Endothelial cell of hepatic sinusoid (primary cell): ENCODE data around the gene FRMPD4.
"Not testable (repeated sequence)": the region's sequence is repeated elsewhere in the genome, so short reads cannot be mapped to it uniquely, and the experiment has no call there.

Experiments
- in situ Hi-C: cut with HindIII; loops from 2 replicates; pipeline ENCODE4 v1.10.0; 2017; ENCODE audit warnings: low sequenced_read_pairs

Gene FRMPD4

DNA sequence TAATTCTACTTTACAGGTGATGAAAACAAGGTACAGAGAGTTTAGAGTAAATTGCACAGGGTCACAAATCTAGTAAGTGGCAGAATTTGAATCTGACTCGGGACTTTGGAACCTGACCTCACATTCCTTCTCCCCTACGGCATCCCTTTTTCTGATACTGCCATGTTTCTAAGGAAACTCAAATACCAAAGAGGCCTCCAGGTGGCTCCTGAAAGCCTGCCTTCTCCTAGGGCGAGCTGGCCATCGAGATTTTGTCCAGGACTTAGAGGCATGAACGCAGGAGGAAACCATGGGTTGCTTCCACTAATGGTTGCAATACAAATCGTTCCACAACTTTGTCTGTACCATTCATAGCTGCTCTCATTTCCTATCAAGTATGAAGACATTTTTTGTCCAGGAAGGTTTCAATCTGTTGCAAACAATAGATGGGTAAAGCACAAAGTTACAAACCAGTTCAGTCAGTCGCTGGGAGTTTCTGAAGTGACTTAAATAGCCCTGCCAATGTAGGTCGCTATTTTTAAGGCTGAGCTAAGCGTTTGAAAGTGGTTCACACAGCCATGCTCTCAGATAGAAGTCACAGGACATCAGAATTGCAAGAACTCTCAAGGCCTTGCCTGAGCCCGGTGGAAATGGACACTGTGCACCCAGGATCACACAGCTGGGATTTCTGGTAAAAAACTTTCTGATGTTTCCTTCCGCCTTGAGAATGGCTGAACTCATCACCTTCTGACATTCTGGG is 356.3 kb downstream of the FRMPD4 start:
- in situ Hi-C loops: no loop called here

DNA sequence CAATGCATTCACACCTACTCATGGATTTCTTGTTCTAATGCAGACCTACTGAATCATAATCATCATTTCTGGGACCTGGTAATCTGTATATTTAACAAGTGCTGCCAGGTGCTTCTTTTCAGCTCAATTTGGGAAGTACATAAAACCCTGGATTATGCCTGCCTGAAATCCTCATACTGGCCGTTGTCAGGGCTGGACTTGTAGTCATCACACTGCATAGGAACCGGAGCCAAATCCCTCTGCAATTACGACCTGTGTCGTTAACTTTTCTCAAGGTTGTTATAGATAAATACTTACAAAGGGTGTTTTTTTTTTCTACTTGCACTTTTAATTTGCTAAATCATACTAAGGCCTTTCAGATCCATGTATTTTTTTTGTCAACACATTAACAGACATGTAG is 358.1 kb downstream of the FRMPD4 start:
- in situ Hi-C loops: no loop called here

DNA sequence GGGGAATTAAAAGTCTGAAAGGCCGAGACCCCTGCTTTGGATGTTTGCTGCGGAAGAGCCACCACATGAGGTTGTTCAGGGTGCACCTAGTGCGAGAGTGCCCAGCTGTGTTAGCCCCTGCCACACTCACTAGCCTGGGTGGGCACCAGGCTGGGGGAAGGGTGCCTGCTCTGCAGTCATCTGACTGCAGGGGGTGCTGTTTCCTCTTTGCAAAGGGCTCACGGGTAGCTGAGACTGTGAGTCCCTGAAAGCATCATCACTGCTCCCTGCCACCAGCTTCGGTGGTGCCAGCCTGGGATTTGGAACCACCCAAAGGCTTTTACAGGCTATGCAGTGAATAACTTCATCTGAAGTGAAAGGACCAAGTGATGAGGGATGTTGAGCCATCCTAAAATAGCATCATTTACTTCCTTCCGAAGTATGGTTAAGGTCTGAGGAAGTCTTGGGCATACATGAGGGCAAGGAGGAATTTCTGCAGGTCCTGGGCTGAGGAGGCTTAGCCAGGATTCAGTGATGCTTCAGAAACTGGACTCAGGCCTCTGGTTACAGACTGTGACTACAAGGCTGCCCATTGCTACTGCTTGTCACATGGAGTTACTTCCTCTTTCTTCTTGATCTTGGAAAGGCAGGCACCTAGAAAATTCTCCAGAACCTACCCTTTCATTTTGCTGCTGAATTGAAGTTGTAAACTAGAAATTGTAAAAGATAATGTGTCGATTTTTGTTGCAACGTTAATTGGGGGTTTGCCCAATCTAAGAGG is 359.7 kb downstream of the FRMPD4 start:
- in situ Hi-C loops: no loop called here

DNA sequence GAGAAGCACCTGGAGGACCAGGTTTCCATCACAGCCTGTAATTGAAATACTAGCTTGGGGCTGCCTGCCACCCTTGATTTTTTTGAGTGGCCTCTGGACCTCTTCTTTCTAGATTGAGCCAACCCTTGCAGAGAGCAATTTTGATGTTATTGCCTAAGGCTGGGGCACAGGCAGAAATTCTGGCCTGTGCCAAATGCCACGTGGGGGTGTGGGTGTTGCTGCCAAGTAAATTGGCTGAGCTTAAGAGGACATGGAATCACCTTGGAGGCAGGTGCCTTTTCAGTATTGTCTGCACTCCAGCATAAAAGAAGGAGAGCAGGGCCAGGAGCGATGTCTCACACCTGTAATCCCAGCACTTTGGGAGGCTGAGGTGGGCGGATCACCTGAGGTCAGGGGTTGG is 366.9 kb downstream of the FRMPD4 start:
- in situ Hi-C loops: no loop called here

DNA sequence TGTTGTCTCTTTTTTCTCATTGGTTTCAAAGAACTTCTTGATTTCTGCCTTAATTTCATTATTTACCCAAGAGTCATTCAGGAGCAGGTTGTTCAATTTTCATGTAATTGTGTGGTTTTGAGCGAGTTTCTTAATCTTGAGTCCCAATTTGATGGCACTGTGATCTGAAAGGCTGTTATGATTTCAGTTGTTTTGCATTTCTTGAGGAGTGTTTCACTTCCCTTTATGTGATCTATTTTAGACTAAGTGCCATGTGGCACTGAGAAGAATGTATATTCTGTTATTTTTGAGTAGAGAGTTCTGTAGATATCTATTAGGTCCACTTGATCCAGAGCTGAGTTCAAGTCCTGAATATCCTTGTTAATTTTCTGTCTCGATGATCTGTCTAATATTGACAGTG is 377.1 kb downstream of the FRMPD4 start:
- in situ Hi-C loops: not testable (repeated sequence)

DNA sequence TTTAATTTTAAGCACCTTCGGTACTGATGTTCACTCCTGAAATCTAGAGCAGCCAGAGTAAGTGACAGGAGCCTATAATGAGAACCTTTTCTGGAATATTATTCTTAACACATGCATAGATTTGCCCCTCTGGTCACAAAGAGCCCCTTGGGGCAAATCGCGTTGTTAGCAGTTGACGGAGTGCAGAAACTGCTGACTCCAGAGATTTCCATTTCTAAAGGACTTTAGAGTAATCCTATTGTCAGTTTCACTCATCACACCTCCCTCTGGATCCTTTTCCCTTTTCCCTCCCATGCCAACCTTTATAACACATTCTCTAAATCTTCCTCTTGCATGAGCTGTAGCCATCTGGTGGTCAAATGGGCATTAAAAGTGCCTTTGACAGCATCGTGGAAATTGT is 388.0 kb downstream of the FRMPD4 start:
- in situ Hi-C loops: no loop called here

DNA sequence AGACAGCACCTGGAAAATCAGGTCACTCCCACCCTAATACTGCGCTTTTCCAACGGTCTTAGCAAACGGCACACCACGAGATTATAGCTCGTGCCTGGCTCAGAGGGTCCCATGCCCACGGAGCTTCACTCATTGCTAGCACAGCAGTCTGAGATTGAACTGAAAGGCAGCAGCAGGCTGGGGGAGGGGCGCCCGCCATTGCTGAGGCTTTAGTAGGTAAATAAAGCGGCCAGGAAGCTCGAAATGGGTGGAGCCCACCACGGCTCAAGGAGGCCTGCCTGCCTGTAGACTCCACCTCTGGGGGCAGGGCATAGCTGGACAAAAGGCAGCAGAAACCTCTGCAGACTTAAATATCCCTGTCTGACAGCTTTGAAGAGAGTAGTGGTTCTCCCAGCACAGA is 399.8 kb downstream of the FRMPD4 start:
- in situ Hi-C loops: not testable (repeated sequence)

DNA sequence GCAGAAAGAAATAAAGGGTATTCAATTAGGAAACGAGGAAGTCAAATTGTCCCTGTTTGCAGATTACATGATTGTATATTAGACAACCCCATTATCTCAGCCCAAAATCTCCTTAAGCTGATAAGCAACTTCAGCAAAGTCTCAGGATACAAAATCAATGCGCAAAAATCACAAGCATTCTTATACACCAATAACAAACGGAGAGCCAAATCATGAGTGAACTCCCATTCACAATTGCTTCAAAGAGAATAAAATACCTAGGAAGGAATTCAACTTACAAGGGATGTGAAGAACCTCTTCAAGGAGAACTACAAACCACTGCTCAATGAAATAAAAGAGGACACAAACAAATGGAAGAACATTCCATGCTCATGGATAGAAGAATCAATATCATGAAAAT is 404.0 kb downstream of the FRMPD4 start:
- in situ Hi-C loops: not testable (repeated sequence)

DNA sequence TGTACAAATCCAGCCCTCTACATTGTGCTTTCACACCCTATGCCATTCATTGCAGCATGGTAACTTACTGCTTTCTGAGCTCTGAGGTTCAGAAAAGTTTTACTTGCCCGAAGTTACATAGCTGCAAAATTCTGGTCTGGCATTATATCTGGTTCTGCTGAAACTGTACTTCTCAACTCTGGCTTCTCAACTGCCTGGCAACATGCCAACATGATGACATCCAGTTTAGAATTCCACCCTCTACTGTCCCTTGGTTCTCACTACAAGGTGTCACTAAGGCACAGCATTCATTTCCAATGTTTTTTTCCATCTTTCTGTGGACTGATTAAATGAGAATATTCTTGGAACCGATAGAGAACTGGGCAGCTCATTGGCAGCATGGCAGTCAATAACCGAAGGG is 410.1 kb downstream of the FRMPD4 start:
- in situ Hi-C loops: no loop called here

DNA sequence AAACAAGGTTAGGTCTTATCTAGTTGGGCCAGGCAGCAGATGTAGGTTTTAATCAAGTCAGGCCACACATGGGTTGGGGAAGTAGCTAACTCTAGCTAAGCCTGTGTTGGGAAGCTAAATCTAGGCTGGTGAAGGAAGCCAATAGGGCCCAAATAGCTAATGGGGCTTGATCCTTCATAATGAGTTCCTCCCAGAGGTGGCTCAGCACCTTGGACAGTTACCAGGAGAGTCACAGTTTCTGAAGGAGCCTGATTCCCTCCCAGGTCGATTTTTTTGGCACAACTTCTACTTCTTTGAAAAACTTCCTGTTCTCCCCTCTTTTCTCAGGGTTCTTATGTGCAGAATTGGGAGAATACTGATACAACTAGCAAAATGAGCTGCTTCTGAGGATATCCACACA is 410.5 kb downstream of the FRMPD4 start:
- in situ Hi-C loops: no loop called here

DNA sequence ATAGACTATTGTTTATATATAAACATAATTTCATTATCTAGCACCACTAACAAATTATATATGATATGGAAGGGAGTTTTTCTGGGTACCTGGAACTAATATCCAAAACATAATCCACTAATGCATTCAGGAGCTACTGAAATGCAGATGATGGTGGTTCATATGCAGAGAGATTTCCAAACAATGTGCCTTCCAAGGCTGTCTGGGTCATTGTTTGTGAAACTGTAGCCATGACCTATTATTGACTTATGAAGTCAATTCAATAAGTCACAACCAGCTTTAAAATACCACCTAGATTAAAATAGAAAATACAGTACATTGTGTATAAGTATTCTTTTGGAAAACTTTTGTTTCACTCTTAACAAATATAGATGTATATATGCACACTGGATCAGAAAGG is 415.9 kb downstream of the FRMPD4 start:
- in situ Hi-C loops: no loop called here

DNA sequence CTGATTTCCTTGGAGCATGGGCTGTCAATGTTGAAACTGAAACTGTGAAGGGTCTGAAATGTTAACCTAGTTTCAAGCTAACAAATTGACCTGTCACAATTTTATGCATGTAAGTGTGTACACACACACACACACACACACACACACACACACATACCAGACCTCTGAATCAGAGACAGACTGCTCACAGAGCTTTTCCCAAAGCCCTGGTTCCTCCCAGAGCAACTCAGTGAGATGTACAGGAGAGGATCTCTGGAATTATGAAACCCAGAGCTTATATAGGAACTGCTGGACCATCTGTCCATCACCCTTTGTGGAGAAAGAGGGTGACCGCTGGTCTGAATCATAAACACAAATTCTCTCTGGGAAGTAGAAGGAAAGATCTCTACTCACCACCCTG is 424.8 kb downstream of the FRMPD4 start:
- in situ Hi-C loops: no loop called here

DNA sequence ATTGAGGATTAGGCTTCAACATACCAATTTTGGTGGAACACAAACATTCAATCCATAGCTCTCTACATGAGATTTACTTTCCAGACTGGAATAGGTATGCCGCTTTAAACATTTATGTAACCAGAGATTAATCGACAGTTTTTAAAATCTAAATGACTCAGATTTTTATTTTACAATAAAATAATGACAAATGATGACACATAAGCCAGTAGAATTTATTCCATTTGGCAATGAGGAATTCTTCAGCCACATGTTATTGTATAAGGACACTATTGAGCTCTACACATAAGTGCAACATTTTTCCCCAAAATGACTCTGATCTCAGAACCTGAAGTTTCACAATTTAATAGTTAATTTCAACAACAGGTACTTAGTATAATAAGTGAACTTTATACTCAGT is 425.9 kb downstream of the FRMPD4 start:
- in situ Hi-C loops: no loop called here

DNA sequence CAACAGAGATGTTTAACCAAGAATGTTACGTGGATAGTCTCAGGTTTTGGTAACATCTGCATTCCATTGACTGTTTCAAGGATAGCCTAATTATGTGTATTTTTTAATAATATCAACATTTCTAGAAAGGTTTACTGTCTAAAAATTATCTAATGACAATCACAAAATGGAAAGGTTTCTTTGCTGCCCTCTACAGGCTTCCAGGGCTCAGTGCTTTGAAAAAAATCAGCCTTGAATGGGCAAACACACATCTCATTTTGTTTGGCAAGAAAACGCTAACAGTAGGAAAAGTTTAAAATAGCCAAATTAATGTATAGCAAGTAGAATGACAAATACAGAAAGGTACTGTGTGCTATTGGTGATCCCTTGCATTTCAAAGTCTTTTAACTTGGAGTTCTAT is 429.6 kb downstream of the FRMPD4 start:
- in situ Hi-C loops: no loop called here

DNA sequence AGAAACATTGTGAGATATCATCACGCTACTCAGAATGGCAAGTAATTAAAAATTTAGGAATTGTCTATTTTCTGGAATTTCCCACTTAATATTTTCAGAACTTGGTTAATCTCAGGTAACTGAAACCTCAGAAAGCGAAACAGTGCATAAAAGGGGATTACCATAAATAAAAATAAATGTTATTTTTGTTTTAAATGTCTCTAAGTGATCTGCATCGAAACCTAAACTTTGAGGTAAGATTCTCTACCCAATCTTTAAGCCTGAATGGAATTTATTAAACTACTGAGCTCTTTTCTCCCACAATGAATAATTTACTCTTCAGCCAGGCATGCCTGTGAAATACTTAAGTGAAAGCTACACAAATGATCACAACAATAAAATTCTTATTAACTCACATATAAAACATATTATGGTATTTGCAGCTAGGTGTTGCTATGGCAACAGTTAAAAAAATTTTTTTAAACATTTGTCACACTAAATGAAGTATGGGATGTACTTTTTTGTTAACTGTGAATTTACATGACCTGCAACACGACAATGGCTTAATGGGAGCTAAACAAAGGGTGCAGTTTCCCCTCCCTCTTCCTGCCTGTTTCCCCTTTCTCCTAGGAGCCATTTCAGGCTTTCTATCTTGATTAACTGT is 432.7 kb downstream of the FRMPD4 start:
- in situ Hi-C loops: no loop called here

DNA sequence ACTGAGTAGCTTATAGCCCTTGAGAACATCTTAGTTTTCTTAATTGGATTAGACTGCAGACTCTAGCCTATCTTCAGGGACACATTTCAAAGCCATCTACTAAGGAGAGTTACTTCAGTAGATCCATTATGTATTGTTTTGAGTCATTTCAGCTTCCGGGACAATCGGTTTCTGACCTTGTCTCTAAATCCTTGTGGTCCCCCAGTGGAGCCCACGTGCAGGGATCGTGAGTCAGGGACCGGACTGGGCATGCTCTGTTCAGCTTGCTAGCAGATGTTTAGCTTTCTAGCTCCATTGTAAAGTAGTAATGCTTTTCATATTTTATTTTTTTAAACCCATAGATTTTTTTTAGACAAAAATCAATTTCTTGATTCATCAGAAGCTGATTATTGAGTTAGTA is 441.0 kb downstream of the FRMPD4 start:
- in situ Hi-C loops: no loop called here

DNA sequence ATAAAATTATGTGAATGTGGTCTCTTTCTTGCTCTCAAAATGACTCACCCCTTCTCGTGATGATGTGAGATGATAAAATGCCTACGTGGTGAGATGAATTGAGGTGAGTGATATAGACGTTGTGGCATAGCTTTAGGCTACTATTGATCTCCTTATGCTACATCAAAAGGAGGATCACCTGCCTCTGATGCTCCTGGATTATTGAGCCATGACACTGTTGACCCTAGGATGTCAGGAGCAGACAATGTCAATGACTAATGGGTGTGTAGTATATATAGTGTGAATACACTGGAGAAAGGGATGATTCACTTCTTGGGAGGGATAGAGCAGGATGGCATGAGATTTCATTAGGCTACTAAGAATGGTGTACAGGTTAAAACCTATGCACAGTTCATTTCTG is 442.3 kb downstream of the FRMPD4 start:
- in situ Hi-C loops: no loop called here

DNA sequence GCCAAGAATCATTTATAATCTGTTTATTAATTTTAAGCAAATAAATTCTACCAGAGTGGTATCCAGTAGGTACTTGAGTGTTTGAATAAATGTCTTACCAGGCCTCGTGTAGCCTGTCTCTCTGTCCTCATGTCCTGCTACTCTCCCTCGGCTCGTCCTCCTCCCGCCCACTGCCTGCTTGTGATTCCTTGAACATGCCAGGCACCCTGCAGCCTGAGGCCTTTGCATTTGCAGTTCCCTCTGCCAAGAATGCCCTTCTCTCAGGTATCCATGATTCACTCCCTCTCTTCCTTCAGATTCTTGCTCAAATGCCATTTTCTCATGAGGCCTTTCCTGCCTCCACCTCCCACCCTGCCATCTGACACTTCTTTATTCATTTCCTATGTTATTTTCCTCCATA is 443.3 kb downstream of the FRMPD4 start:
- in situ Hi-C loops: no loop called here

DNA sequence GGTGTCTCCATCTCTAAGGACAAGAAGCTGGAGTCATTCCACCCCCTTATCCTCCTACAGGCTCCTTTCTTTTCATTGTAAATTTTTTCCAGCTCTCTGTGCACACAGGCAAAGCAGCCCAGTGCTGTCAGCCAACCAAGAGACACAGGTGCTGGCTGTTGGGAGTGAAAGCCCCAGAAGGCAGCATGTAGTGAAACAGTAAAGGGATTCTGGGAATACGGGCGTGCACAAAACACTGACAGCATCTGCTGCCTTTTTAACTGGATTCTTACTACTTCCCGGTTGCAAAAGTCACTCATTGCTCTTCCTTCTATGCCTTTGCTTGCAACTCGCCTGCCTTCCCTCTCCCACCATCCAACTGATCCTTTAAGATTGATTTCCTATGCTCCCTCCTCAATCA is 444.4 kb downstream of the FRMPD4 start:
- in situ Hi-C loops: no loop called here

DNA sequence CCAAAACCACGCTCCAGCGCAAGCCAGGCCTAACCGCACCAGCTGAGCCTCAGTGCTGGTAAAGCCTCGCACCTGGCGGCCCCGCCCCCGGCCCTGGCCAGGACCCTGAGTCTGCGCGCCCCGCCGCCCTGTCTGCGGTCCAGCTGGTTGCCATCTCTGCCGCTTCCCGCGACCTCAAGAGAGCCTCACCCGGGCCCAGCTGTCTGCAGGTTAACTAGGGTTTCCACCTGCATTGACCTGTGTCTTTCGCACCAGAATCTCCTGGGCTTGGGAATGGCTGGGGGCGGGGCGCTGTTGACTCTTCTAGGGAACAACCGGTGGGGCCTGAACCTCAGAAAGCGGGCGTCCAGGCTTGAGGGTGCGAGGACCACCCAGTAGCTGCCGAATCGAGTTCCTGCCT is 445.3 kb downstream of the FRMPD4 start:
- in situ Hi-C loops: no loop called here

DNA sequence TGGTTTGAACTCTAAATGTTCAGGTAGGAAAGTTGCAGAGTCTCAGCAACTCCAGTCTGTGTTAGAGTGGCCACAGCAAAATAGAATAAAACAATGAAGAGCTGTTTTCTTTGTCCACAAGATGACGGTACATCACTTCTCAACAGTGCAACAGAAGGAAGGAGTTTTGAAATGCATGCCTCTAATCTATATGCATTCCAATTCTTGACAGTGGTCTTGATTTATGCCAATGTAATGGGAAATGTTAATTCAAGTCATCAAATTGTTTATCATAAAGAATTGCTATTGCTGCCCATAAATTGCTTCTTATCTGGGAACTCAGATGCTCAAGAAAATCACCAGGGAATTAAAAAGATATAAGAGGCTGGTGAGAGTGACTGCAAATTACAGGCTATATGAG is 457.4 kb downstream of the FRMPD4 start:
- in situ Hi-C loops: no loop called here

DNA sequence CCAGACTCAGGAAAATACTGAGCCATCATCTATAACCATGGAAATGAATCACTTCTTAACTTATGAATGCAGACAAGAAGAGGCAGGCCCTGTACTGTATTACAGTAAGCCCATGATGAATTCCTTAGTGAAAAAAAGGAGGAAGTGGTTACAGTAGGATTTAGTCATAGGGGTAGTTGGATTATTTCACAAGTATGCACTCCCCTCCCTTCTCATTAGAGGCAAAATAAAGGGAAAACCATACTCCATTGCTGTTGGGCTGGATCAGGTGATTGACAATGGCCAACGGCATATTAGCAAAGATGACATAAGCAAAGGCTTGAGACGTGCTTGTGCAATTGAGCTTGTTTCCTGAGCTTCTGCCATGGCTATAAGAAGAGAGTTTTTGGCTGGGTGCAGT is 471.8 kb downstream of the FRMPD4 start:
- in situ Hi-C loops: no loop called here
